HG03565 (cell line): Measurements from ENCODE around the gene SLC5A5.

Experiments used
- ATAC-seq: cut with Tn5 transposase; IDR thresholded peaks from one replicate; pipeline ENCODE4 v1.9.1; 2021; ENCODE audit warnings: mild to moderate bottlenecking, moderate library complexity; ENCODE audit not compliant: unreplicated experiment

The SLC5A5 gene

DNA sequence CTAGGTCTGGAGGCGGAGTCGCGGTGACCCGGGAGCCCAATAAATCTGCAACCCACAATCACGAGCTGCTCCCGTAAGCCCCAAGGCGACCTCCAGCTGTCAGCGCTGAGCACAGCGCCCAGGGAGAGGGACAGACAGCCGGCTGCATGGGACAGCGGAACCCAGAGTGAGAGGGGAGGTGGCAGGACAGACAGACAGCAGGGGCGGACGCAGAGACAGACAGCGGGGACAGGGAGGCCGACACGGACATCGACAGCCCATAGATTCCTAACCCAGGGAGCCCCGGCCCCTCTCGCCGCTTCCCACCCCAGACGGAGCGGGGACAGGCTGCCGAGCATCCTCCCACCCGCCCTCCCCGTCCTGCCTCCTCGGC lies at the start of gene SLC5A5:
SLC5A5 (plus strand) TSS at position 68 of the 373 bp plus-strand sequence. CDS start 375 bp downstream, outside the sequence.
- no peak for ATAC-seq

DNA sequence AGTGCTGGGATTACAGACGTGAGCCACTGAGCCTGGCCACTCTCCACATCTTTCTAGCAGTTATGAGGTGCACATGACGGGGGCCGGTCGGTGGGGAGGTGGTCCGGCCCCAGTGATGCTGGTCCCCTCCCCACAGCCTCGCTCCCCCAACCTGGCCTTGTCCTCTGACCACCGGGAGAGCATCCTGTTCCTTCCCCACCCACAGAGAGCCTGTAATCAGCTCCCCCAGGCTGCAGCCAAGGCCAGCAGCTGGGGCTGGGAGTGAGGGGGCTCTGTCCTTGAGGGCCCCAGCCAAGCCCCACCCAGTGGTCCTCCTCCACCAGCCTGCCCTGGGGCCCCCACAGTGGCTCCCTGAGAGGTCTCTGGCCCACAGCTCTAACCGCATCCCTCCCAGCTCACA lies 47.4 kb upstream of the SLC5A5 start:
- no peak for ATAC-seq

DNA sequence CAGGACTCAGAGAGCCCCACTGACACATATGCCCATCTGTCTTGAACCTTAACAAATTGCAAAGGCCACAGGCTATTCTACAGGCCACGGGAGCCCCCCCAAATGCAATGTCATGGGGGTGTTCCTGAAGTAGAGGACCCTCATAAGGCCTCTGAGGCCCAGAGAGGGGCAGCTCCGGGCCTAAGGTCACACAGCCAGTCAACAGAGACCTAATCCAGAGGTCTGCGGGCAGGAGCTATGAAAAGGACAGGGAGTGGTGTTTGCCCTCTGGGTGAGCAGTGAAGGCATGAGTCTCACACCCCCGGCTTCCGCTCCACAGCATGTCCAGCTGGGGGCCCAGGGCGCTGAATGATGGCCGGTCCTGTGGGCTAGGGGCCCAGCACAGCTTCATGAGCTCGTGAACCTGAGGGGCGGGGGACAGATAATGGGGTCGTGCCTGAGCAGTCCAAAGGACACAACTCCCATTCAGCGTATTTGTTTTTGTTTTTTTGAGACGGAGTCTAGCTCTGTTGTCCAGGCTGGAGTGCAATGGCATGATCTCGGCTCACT lies 45.2 kb upstream of the SLC5A5 start:
- ATAC-seq: no peak

DNA sequence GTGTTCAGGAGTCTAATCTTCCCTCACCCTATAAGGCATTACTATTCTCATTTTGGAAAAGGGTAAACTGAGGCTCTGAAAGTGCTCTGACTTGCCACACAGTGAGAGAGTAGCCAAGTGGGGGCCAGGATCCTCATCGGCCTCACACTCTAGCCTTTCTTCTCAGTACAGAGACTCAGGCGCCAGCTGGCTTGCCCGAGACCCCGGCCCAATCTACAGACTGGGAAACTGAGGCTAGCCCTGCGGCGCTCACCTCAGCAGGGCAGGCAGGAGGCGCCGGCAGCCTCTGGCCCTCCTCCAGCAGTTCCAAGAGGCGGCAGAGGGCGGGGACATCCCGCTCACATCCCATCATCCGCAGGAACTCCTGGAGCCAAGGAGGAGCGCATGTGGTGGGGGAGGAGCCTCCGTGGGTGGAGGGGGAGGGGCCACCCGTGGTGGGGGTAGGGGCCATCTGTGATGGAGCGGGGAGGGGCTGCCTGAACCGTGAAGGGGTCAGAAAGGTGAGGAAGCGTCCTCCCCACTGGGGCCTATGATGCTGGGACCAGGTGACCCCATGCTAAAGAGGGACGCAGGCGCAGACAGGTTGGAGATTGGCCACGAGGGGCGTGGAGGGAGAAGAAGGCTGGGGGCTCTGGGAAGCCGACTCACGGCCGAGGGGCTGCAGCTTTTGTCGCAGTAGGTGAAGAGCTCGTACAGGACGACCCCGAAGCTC lies 41.7 kb upstream of the SLC5A5 start:
- ATAC-seq: no peak

DNA sequence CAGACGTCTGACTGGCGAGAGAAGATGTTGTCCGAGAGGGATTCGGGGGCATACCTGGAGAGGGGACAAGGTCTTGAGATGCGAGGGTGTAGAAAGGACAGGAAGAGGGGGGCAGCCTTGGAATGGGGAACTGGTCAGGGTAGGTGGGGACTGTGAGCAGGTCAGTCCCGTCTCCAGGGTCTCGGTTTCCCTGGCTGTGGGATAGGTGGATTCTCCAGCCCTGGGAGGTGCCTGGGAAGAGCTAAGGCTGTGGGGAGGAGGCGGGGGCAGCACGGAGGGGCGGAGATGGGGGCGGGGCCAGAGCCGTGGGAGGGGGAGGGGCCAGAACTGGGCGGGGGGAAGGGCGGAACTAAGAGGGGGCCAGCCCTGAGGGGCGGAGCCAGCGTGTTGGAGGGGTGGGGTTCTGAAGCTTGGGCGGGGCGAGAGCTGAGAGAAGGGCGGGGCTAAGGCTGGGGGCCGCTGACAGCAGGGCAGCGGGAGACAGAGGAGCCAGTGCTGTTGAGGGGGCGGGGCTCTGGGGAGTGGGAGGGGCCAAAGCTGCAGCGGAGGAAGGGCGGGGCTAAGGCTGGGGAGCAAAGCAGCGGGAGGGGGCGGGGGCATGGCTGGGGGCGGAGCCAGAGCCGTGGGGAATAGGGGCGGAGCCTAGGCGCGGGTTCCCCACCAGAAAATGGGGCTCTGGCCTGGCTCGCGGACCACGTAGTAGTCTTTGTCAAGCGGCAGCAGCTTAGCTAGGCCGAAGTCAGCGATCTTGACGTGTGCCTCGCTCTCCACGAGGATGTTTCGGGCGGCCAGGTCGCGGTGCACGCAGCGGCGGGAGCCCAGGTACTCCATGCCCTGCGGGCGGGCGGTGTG lies 41.0 kb upstream of the SLC5A5 start:
- no peak for ATAC-seq

- no peak for ATAC-seq
Measured at GRCh38 chr19:17831419-17831888, 40.3 kb upstream of the SLC5A5 start.

GRCh38 chr19:17832443-17833208 lies 39.1 kb upstream of the SLC5A5 start:
- no peak for ATAC-seq

GRCh38 chr19:17834350-17835181 lies 37.2 kb upstream of the SLC5A5 start:
- no peak for ATAC-seq

- ATAC-seq: no peak
Measured at GRCh38 chr19:17835182-17836006, 36.4 kb upstream of the SLC5A5 start.

DNA sequence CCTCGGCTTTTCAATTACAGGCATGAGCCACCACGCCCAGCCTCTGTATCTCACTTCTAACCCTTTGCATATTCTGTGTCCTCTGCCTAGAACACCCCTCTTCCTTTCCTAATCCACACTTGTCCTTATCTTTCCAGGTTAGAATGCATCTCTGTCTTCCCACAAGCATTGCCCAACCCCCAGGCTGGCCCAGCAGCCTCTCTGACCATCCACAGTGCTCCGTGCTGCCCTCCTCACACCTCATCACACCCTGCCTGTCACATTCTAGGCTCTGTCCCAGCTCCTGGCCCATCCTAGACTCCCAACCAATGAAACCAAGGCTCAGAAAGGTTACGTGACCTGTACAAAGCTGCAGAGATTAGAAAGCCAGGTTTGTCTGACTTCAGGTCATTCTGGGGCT lies 35.2 kb upstream of the SLC5A5 start:
- ATAC-seq: no peak

DNA sequence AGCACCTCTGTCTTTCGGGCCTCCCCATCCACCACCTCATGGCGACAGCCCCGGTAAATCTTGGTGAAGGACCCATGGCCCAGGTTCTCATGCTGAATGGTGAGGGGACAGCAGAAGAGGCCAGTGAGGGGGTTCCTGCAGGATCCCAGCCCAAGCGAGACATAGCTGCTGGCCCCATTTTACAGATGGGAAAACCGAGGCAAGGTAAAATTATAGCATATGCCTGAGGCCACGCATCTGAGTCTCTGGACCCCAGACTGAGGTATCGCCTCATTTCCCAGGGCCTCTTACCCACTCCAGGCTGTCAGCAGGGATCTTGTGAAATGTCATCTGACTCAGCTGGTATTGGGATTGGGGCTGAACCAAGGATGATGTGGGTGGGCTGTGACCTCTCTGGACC lies 33.8 kb upstream of the SLC5A5 start:
- ATAC-seq: no peak

DNA sequence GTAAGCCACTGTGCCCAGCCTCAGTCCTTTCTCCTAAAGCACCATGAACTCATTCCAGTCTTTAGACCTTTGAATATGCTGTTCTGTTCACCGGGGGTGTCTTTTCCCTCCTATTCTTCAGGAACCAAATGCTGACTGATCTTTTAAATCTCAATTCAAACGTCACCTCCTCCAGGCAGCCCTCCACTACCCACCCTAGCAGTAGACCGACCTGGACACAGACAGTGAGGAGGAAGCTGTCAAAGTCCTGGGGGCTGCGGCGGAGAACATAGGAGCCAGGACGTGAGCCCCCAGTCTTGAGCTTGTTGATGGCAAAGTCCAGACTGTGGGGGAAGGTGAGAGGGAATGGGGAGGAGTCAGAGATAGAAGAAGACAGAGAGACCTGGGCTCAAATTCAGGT lies 31.7 kb upstream of the SLC5A5 start:
- ATAC-seq: no peak

GRCh38 chr19:17841371-17841809 lies 30.4 kb upstream of the SLC5A5 start:
- ATAC-seq: no peak

DNA sequence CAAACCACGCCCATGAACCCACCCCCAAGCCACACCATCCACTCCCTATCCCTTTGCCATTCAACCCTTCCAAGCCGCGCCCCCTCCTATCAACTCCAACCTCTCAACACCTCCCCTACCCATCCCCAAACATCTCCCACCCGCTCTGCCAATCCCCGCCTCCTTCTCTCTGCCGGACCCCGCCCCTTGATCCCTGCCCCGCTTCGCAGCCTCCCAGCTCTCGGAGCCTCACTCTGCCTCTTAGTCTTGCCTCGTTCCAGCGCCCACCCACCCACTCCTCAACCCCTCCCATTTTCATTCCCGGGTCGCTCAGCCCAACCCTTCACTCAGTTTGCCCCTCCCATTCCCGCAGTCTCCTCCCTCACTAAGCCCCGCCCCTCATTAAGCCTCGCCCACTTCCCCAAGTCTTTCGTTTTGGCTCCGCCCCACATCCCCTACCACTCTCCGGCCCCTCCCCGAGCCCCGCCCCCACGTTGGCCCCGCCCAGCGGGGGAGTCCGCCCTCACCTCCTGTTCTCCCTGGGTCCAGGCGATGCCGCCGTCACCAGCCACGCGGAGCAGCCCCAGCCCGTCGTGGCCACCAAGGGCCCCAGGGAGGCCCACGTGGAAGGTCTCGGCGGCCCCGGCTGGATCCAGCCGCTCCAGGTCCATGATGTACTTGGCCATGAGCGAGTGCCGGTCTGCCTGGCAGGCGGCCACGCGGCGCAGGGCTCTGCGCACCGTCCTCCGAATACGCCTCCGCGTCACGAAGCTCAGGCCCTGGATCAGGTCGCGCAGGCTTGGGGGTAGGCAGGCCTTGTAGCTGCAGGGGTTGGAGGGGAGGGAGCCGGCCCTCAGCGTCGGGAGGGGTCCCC lies 29.7 kb upstream of the SLC5A5 start:
- no peak for ATAC-seq

DNA sequence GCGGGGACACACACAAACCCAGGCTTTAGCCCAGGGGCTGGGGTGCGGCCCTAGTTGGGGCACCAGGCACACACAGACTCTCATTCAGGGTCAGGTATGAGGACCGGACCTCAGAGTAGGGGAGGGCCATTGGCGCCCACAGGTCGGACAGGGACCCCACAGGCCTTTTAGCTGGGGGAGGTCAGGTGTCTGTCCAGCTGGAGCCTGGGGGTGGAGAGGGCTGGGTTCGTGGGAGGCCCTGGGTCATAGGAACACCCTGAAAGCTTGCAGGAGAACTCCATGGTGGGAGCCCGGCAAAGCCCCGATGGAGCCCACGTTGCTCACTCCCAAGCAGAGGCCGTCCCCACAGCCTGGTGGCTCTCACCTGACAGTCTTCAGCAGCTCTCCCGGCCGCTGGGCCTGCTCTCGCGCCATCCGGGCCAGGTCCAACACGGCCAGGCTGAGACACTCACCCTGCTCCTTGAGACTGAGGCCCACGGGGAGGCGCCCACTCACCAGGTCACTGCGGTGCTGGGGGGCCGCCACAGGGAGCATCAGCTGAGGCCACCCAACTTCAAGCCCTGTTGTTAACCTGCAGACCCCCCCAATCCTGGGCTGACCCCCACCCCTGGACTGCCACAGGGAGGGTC lies 29.0 kb upstream of the SLC5A5 start:
- no peak for ATAC-seq

DNA sequence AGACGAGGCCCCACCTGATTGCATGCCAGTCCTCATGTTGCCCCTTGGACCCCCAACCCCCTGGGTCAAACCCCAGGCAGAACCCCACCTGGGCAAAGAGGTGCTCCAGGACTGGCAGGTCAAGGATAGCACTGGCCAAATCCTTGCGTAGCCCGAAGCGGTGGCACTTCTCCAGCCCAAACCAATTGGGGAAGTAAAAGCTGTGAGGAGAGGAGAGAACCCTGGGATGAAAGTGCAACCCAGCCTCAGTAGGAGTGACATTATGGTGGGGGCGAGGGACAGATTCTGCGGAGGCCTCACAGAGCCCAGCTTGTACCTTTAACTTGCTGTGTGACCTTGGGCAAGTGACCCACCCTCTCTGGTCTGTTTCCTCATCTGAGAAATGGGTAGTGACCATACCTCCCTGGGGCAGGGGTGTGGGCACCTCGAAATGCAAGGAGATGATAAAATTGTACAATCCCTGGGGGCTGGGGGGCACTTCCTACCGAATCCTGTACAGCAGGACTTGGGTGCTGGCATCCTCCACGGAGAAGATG lies 28.4 kb upstream of the SLC5A5 start:
- no peak for ATAC-seq

GRCh38 chr19:17843908-17844490 lies 27.7 kb upstream of the SLC5A5 start:
- no peak for ATAC-seq
